Lower leg skin (tissue), 4 donors: ENCODE results near the gene ARHGAP25. TPM values are rescaled to one million over a fixed set of nuclear protein-coding genes. Genes with fewer than 3 reads are reported as not detected.

Experiments
- DNase-seq, 2 donors: peaks; one replicate each; pipeline ENCODE4 v3.0.0-alpha.2; 2019; ENCODE audit warnings: low spot score in 2 of 2
- H3K4me3 ChIP-seq: fragments of 200-600 bp; sonication (generic); 2 replicates; pipeline ENCODE4 v1.5.1; 2017; ENCODE audit warnings: mild to moderate bottlenecking, low read depth; ENCODE audit not compliant: poor library complexity, severe bottlenecking
- POLR2A ChIP-seq, 2 donors: fragments of 450-650 bp; IDR thresholded peaks; one replicate each; pipeline ENCODE4 v1.6.1; 2016 to 2017; ENCODE audit warnings: antibody characterized with exemption in 2 of 2, mild to moderate bottlenecking in 1 of 2, moderate library complexity in 1 of 2
- WGBS, 2 donors: methylation state at CpG; one replicate each; pipeline ENCODE4 v1.1.5; 2018; 5-methylcytosine and 5-hydroxymethylcytosine counted together
- intact Hi-C: fragments of 100-400 bp; cut with DNase I; formaldehyde crosslinking; loops from one replicate; pipeline ENCODE4 v1.15.0; 2023; ENCODE audit warnings: low total_unique reads
- total RNA-seq, 4 donors: library from RNA; depleted of rRNA; stranded (reverse); fragments of >200 nt; gene quantifications; one replicate each; pipeline ENCODE4 v1.1.0, GENCODE V29; 2016
- TF ChIP-seq, protein P1 (sequence below), 3 donors: fragments of 450-650 bp; IDR thresholded peaks; one replicate each; pipeline ENCODE4 v1.5.1; 2016; ENCODE audit warnings: antibody characterized with exemption in 3 of 3, mild to moderate bottlenecking in 3 of 3, moderate library complexity in 2 of 3

The ARHGAP25 gene
- total RNA-seq, 4 donors from 2014 or later = 3.3 to 9.6 (median 4.9) TPM

DNA sequence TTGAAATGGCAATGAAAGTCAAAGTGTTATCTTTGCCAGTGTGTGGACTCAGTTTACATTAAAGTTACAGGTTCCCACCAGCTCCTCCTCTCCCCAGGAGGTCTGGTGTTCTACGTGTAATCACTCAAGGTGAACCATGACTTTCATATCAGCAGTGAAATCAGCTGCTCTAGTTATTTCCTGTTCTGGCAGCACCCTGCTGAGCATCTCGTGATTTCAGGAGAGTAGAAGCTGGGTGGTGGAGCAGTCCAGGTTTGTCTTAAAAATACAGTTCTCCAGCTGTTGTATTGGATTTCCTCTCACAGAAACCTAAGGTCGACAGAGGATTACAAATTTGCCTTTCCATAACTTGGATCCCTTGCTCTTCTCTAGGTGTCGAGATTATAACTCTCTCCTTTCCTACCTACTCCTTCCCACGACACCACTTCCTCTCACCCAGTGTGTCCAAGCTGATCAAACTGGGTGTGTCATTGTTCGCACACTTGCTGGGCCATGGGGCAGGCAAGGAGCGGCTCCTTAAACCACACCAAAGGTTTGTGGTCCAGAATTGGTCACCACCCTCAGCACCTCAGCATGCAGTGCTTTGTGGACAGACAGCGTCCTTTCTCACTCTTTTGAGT is 13.0 kb upstream of the ARHGAP25 start:
- TF ChIP-seq, protein P1, sequence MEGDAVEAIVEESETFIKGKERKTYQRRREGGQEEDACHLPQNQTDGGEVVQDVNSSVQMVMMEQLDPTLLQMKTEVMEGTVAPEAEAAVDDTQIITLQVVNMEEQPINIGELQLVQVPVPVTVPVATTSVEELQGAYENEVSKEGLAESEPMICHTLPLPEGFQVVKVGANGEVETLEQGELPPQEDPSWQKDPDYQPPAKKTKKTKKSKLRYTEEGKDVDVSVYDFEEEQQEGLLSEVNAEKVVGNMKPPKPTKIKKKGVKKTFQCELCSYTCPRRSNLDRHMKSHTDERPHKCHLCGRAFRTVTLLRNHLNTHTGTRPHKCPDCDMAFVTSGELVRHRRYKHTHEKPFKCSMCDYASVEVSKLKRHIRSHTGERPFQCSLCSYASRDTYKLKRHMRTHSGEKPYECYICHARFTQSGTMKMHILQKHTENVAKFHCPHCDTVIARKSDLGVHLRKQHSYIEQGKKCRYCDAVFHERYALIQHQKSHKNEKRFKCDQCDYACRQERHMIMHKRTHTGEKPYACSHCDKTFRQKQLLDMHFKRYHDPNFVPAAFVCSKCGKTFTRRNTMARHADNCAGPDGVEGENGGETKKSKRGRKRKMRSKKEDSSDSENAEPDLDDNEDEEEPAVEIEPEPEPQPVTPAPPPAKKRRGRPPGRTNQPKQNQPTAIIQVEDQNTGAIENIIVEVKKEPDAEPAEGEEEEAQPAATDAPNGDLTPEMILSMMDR (IDR thresholded peaks at IDR 0.05) = no peak
- TF ChIP-seq POLR2A (IDR thresholded peaks at IDR 0.05) = no peak
- no peak overlapping the region for H3K4me3 ChIP-seq
- 50 to 53% methylated on average over 8 of the region's 8 CpGs for WGBS, 2 donors
- intact Hi-C loops = loop anchor here (10.0 kb wide), 1 partner anchor 257 kb away; the partner anchor contains the start of genes APLF and FBXO48
- no peak for DNase-seq

DNA sequence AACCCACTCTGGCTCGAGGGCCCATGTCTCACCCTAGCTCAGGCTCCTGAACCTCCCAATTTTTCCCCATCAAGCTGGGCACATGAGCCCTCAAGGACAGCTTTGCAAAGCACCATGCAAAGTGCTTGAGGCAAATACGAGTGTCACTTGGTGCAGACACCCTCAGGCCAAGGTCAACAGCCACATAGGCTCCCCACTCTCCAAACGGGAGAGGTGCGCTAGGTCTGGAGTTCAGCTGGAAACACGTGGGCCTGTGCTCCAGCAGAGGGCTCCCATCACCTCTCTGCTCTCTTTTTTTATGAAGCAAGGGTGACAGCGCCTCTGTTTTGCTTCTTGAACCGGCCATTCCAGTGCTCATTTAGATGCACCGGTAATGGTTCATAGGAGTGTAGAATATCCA is 11.9 kb upstream of the ARHGAP25 start:
- TF ChIP-seq, protein P1 (IDR thresholded peaks at IDR 0.05) = no peak
- no peak for TF ChIP-seq POLR2A (IDR thresholded peaks at IDR 0.05)
- intact Hi-C loops = loop anchor here (10.0 kb wide), 1 partner anchor 258 kb away; the partner anchor contains the start of genes APLF and FBXO48
- no peak for DNase-seq
- WGBS, 2 donors = 76 to 79% methylated on average over 8 of the region's 8 CpGs
- H3K4me3 ChIP-seq = no peak overlapping the region

DNA sequence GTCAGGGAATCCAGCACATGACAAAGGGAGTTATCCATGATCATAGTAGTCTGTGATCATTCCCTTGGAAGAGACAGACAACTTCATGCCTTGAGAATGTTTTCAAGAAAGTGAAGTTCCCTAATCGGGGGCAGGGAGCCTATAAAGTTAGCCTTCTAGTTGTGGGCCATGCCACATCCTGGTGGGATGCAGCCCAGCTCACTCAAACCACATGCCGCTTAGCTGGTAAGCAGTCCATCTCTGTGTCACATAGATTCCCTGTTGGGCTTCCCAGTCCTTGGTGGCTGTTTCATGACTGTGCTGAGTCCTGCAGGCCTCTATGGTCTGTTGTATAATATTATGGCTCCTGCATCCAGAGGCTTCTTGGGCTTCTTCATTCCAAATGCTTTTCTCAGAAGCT is 11.4 kb upstream of the ARHGAP25 start:
- no peak overlapping the region for H3K4me3 ChIP-seq
- 88 to 89% methylated on average over 2 of the region's 2 CpGs for WGBS, 2 donors
- no peak for DNase-seq
- intact Hi-C loops = loop anchor here (10.0 kb wide), 1 partner anchor 258 kb away; the partner anchor contains the start of genes APLF and FBXO48
- TF ChIP-seq, protein P1 (IDR thresholded peaks at IDR 0.05) = no peak
- TF ChIP-seq POLR2A (IDR thresholded peaks at IDR 0.05) = no peak

DNA sequence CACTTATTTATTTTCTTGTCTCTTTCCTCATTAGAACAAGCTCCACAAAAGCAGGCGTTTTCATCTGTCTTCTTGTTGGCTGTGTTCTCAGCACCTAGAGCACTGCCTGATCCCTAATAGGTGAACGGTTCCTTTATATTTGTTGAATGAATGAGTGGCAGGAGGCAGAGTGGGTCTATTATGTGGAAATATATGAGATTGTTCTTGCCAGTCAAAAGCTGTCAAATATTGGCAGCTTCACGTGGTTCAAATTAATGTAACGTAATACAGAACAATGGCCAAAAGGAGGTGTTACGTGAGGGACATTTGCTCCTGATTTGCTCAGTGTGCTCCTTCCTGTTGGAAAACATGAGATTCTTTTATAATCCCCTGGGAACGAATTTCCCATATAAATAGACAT is 8.5 kb upstream of the ARHGAP25 start:
- TF ChIP-seq, protein P1 (IDR thresholded peaks at IDR 0.05) = no peak
- TF ChIP-seq POLR2A (IDR thresholded peaks at IDR 0.05) = no peak
- 53 to 64% methylated on average over 6 of the region's 6 CpGs for WGBS, 2 donors
- DNase-seq = no peak
- intact Hi-C loops = loop anchor here (10.0 kb wide), 1 partner anchor 261 kb away; the partner anchor contains the start of genes APLF and FBXO48
- no peak overlapping the region for H3K4me3 ChIP-seq

DNA sequence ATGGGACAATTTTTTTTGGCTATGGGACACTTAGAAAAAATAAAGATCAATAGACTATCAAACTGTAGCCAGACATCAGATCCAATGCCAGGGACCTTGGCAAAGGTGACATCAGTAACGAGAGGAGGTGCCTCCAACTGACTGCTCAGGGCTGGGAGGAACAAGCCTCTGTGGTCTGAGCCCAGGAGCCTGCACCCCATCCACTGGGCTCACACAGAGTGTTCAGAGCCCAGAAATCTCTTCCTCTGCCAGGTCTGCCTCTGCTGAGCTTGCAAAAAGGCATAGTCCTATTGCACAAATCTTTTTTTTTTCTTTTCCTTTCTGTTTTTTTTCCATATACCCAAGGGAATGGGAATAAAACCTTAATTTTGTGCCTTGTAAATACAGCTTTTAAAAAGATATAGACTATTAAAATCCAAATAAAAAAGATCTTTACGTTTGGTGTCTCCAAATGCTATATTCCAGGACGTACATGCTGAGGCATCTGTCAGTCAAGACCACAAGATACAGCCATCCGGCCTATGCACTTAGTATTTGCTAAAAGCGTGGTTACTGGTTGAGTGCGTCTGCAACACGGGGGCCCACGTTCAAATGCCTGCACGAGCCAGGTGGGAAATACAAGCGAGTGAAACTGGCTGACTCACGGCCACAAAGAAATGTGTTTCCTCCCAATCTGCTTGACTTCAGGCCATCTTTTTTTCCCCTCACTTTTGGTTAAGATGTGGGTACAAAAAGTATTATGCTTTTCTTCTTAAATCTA is 7.8 kb upstream of the ARHGAP25 start:
- TF ChIP-seq, protein P1 (IDR thresholded peaks at IDR 0.05) = no peak
- 66 to 68% methylated on average over 11 of the region's 11 CpGs for WGBS, 2 donors
- no peak for DNase-seq
- H3K4me3 ChIP-seq = no peak overlapping the region
- intact Hi-C loops = loop anchor here (10.0 kb wide), 1 partner anchor 262 kb away; the partner anchor contains the start of genes APLF and FBXO48
